H1 (cell line): Measurements from ENCODE around the gene MEDAG. TPM values are rescaled to one million over a fixed set of nuclear protein-coding genes. Genes with fewer than 3 reads are reported as not detected.

Source experiments
- CTCF ChIA-PET: fragments of 300-600 bp; sonication (Branson Sonifier 250); formaldehyde crosslinking; loops from one replicate; lab custom pipeline; 2021; ENCODE audit not compliant: partially characterized antibody; lab: Charles Lee
- POLR2A ChIA-PET: fragments of 300-600 bp; sonication (Branson Sonifier 250); formaldehyde crosslinking; loops from one replicate; lab custom pipeline; 2021; ENCODE audit warnings: inconsistent platforms; ENCODE audit not compliant: partially characterized antibody; lab: Charles Lee
- DNase-seq, 2 experiments: peaks; one replicate each; pipeline versions ENCODE4 v3.0.0 to v3.0.0-alpha.2; 2010 to 2022; ENCODE audit warnings: low spot score in 2 of 2, low read depth in 1 of 2, mixed read lengths in 1 of 2
- FAIRE-seq: peaks from 2 replicates; lab custom pipeline; 2011; peaks lifted over from hg19 to GRCh38; lab: Jason Lieb, UNC
- H2AFZ ChIP-seq: 2 replicates; pipeline ENCODE4 v1.8.1; 2012; ENCODE audit warnings: low read length, inconsistent platforms
- H2AK5ac ChIP-seq: 2 replicates; pipeline ENCODE4 v1.6.1; 2013; ENCODE audit warnings: low read depth, low read length
- H2BK120ac ChIP-seq: replicated peaks from 2 replicates; pipeline ENCODE3; 2013; ENCODE audit warnings: low read depth, low read length, inconsistent platforms
- H2BK12ac ChIP-seq: 2 replicates; pipeline ENCODE4 v1.6.1; 2013; ENCODE audit warnings: low read depth, low read length
- H2BK15ac ChIP-seq: 2 replicates; pipeline ENCODE4 v1.6.1; 2013; ENCODE audit warnings: low read length
- H2BK20ac ChIP-seq: 2 replicates; pipeline ENCODE4 v1.6.1; 2013; ENCODE audit warnings: low read length
- H2BK5ac ChIP-seq: 2 replicates; pipeline ENCODE4 v1.6.1; 2013; ENCODE audit warnings: low read depth, low read length
- H3K14ac ChIP-seq: 2 replicates; pipeline ENCODE4 v1.6.1; 2013; ENCODE audit warnings: inconsistent platforms; ENCODE audit not compliant: insufficient read length
- H3K18ac ChIP-seq: 2 replicates; pipeline ENCODE4 v1.6.1; 2013; ENCODE audit warnings: low read length; ENCODE audit errors: extremely low read depth
- H3K23ac ChIP-seq: 2 replicates; pipeline ENCODE4 v1.6.1; 2013; ENCODE audit warnings: inconsistent platforms; ENCODE audit not compliant: insufficient read length
- H3K23me2 ChIP-seq: 2 replicates; pipeline ENCODE4 v1.6.1; 2013; ENCODE audit warnings: low read depth, low read length
- H3K27ac ChIP-seq: 2 replicates; pipeline ENCODE4 v1.6.1; 2011; ENCODE audit warnings: low read depth, low read length, inconsistent platforms
- H3K27me3 ChIP-seq, 4 experiments: replicated peaks in 1 of 4; 1 replicate in 1 of 4; 2 replicates in 3 of 4; pipeline versions ENCODE4 v1.6.1 to v1.8.1; 2011 to 2013; ENCODE audit warnings: low read length in 3 of 4, mild to moderate bottlenecking in 3 of 4, inconsistent platforms in 2 of 4, mixed read lengths in 2 of 4, moderate library complexity in 1 of 4; ENCODE audit not compliant: control insufficient read depth in 3 of 4, insufficient read depth in 3 of 4; ENCODE audit errors: extremely low read depth in 1 of 4
- H3K36me3 ChIP-seq, 4 experiments: 2 replicates each; pipeline versions ENCODE4 v1.6.1 to v1.8.1; 2011 to 2013; ENCODE audit warnings: mild to moderate bottlenecking in 4 of 4, low read length in 3 of 4, moderate library complexity in 2 of 4, control low read depth in 1 of 4, inconsistent platforms in 1 of 4; ENCODE audit not compliant: insufficient read depth in 4 of 4, control insufficient read depth in 2 of 4
- H3K4ac ChIP-seq: replicated peaks from 2 replicates; pipeline ENCODE3; 2013; ENCODE audit warnings: low read length, low read depth, mixed read lengths, inconsistent platforms; ENCODE audit not compliant: insufficient read length
- H3K4me1 ChIP-seq, 4 experiments: replicated peaks in 1 of 4; 1 replicate in 1 of 4; 2 replicates in 3 of 4; pipeline versions ENCODE4 v1.6.1 to v1.8.1; 2011 to 2013; ENCODE audit warnings: low read length in 3 of 4, inconsistent platforms in 2 of 4, mixed read lengths in 1 of 4; ENCODE audit not compliant: insufficient read depth in 4 of 4, control insufficient read depth in 3 of 4
- H3K4me2 ChIP-seq, 2 experiments: 2 replicates each; pipeline versions ENCODE4 v1.6.1 to v1.8.1; 2011 to 2013; ENCODE audit warnings: low read depth in 2 of 2, low read length in 2 of 2, control low read depth in 1 of 2, inconsistent platforms in 1 of 2, mild to moderate bottlenecking in 1 of 2; ENCODE audit not compliant: insufficient read depth in 1 of 2
- H3K4me3 ChIP-seq, 4 experiments: fragments of 200-600, 300-600 bp in 1 of 4; sonication (generic), shearing (Covaris generic), sonication (Bioruptor Twin) in 1 of 4; 2 replicates each; pipeline versions ENCODE4 v1.5.1 to v1.8.1; 2011 to 2016; ENCODE audit warnings: low read length in 4 of 4, low read depth in 3 of 4, control low read depth in 2 of 4, inconsistent platforms in 2 of 4, mild to moderate bottlenecking in 2 of 4, mixed read lengths in 1 of 4, moderate library complexity in 1 of 4; ENCODE audit not compliant: insufficient read depth in 2 of 4; ENCODE audit errors: extremely low read depth in 1 of 4
- H3K56ac ChIP-seq: replicated peaks from 2 replicates; pipeline ENCODE3; 2013; ENCODE audit warnings: low read depth, mild to moderate bottlenecking, mixed read lengths, low read length, inconsistent platforms; ENCODE audit not compliant: insufficient read length
- H3K79me1 ChIP-seq: 2 replicates; pipeline ENCODE4 v1.6.1; 2013; ENCODE audit warnings: low read depth, low read length, control low read depth
- H3K79me2 ChIP-seq, 2 experiments: 2 replicates each; pipeline versions ENCODE4 v1.6.1 to v1.8.1; 2012 to 2013; ENCODE audit warnings: low read length in 2 of 2, mild to moderate bottlenecking in 2 of 2, inconsistent platforms in 1 of 2; ENCODE audit not compliant: insufficient read depth in 2 of 2, control insufficient read depth in 1 of 2
- H3K9ac ChIP-seq, 4 experiments: replicated peaks in 1 of 4; 1 replicate in 1 of 4; 2 replicates in 3 of 4; pipeline versions ENCODE4 v1.6.1 to v1.8.1; 2011 to 2013; ENCODE audit warnings: low read depth in 3 of 4, low read length in 3 of 4, control low read depth in 2 of 4, mild to moderate bottlenecking in 2 of 4, moderate library complexity in 2 of 4, inconsistent platforms in 1 of 4; ENCODE audit errors: extremely low read depth in 1 of 4
- H3K9me3 ChIP-seq, 2 experiments: 2 replicates each; pipeline versions ENCODE4 v1.6.1 to v1.8.1; 2012 to 2013; ENCODE audit warnings: mild to moderate bottlenecking in 2 of 2, moderate library complexity in 2 of 2, control low read depth in 1 of 2, inconsistent platforms in 1 of 2, low read depth in 1 of 2, low read length in 1 of 2, mixed read lengths in 1 of 2; ENCODE audit not compliant: insufficient read depth in 2 of 2
- H4K20me1 ChIP-seq, 2 experiments: replicated peaks in 1 of 2; 2 replicates each; pipeline versions ENCODE3 to v1.8.1; 2011 to 2013; ENCODE audit warnings: inconsistent platforms in 2 of 2, low read length in 2 of 2, mild to moderate bottlenecking in 1 of 2; ENCODE audit not compliant: insufficient read depth in 2 of 2, control insufficient read depth in 1 of 2
- H4K5ac ChIP-seq: 2 replicates; pipeline ENCODE4 v1.6.1; 2013; ENCODE audit warnings: low read length, low read depth, mixed read lengths, inconsistent platforms; ENCODE audit not compliant: insufficient read length
- H4K8ac ChIP-seq: 2 replicates; pipeline ENCODE4 v1.8.0; 2013; ENCODE audit warnings: mild to moderate bottlenecking, moderate library complexity, low read length, inconsistent platforms; ENCODE audit not compliant: insufficient read depth; ENCODE audit errors: extremely low read depth
- H4K91ac ChIP-seq: replicated peaks from 2 replicates; pipeline ENCODE3; 2013; ENCODE audit warnings: low read length, mixed read lengths, inconsistent platforms; ENCODE audit not compliant: insufficient read length
- CTBP2 ChIP-seq: IDR thresholded peaks from 2 replicates; pipeline ENCODE4 v1.7.0; 2011; ENCODE audit warnings: borderline replicate concordance, mild to moderate bottlenecking, moderate library complexity, mixed read lengths, low read length; ENCODE audit not compliant: insufficient read depth, insufficient read length
- JUND ChIP-seq: IDR thresholded peaks from 2 replicates; pipeline ENCODE4 v1.6.1; 2011; ENCODE audit warnings: mild to moderate bottlenecking, improper control_type of control experiment, low read length
- KDM4A ChIP-seq: IDR thresholded peaks from one replicate; pipeline ENCODE4 v1.7.1; 2012; ENCODE audit warnings: low read depth, mild to moderate bottlenecking, moderate library complexity, low read length, inconsistent platforms; ENCODE audit not compliant: severe bottlenecking
- SIN3A ChIP-seq, 2 experiments: IDR thresholded peaks in 1 of 2; conservative IDR thresholded peaks in 1 of 2; 2 replicates each; pipeline ENCODE4 v1.6.1; 2011 to 2012; ENCODE audit warnings: low read length in 2 of 2, improper control_type of control experiment in 1 of 2, low read depth in 1 of 2, mild to moderate bottlenecking in 1 of 2
- SP2 ChIP-seq: IDR thresholded peaks from 2 replicates; pipeline ENCODE4 v1.6.1; 2012; ENCODE audit warnings: mild to moderate bottlenecking, low read length, inconsistent platforms
- SP4 ChIP-seq: IDR thresholded peaks from 2 replicates; pipeline ENCODE4 v1.6.1; 2012; ENCODE audit warnings: low read length, inconsistent platforms
- TEAD4 ChIP-seq: IDR thresholded peaks from 2 replicates; pipeline ENCODE4 v1.6.1; 2012; ENCODE audit warnings: low read depth, low read length, inconsistent platforms, mixed read lengths
- WGBS, 2 experiments: shearing (Covaris generic) in 1 of 2; methylation state at CpG; one replicate each; pipeline versions ENCODE4 v1.1.6 to v1.1.7; 2013 to 2015; ENCODE audit warnings: low lambda C conversion rate in 2 of 2, mixed read lengths in 2 of 2, inconsistent platforms in 1 of 2, low coverage in 1 of 2, missing lambda C conversion rate in 1 of 2; ENCODE audit not compliant: insufficient replicate concordance in 2 of 2, insufficient coverage in 1 of 2, insufficient read length in 1 of 2; ENCODE audit errors: extremely low coverage in 1 of 2, missing lambda C conversion rate in 1 of 2; 5-methylcytosine and 5-hydroxymethylcytosine counted together
- polyA plus RNA-seq, 7 experiments: library from polyadenylated mRNA; depleted of rRNA in 3 of 7; stranded (reverse) in 5 of 7; unstranded in 2 of 7; fragments of >200 nt in 5 of 7; fragments of 200-250 nt in 2 of 7; gene quantifications; 1 replicate in 5 of 7; 2 replicates in 1 of 7; 4 replicates in 1 of 7; pipeline versions ENCODE4 v1.2.1 to v1.2.3, GENCODE V29; 2011 to 2013; ENCODE audit warnings: missing spikeins in 2 of 7, mixed read lengths in 2 of 7
- total RNA-seq: library from RNA; stranded (reverse); fragmentation: NEBNext Ultra II Directional; extraction: Animal tissue kit (Norgen Biotek cat#: 25700); gene quantifications from 2 replicates; pipeline ENCODE4 v1.2.1, GENCODE V29; 2021

The MEDAG gene
- total and polyA plus RNA-seq, 2 of the 8 experiments (the other 6 are each of a cell fraction or from before 2014, with no cell fraction given), result 2.1 to 3.1 TPM

- Histone ChIP-seq H2AFZ (no peak overlapping the region), H2BK20ac (no peak overlapping the region), H4K8ac (no peak overlapping the region), H3K4me1 (no peaks in the 10 kb centered on the region), H3K79me1 (no peaks in the 10 kb centered on the region), H3K9ac (no peak overlapping the region), H2BK120ac (no peak overlapping the region), H3K4ac (no peak overlapping the region), H3K27me3 (peaks cover 0 to 14% (median 1%) of the 10 kb centered on the region in 4 experiments; a peak in 3 of 7 replicates), H3K14ac (no peak overlapping the region), H4K91ac (peak overlapping the region; percentile 46), H3K79me2 (no peaks in the 10 kb centered on the region), H3K18ac (no peak overlapping the region), H3K36me3 (no peaks in the 10 kb centered on the region), H4K20me1 (no peaks in the 10 kb centered on the region), H2BK12ac (no peak overlapping the region), H4K5ac (no peak overlapping the region), H3K23me2 (peaks cover 12% of the 10 kb centered on the region), H2BK15ac (no peak overlapping the region), H3K27ac (no peak overlapping the region), H3K56ac (no peak overlapping the region), H3K4me2 (peak overlapping the region in 1 of 2 experiments; percentile 83; a peak in 2 of 4 replicates), H3K9me3 (no peaks in the 10 kb centered on the region), H2AK5ac (no peak overlapping the region), H2BK5ac (no peak overlapping the region), H3K4me3 (no peak overlapping the region), H3K23ac (no peak overlapping the region)
- 84% methylated on average over 10 of the region's 10 CpGs; no CpG with 5 or more reads in 1 of the 2 experiments for WGBS, 2 experiments
- no peak for FAIRE-seq
- CTCF ChIA-PET, result interaction anchor here (0.6 to 2.8 kb wide), 12 partner anchors 13 to 199 kb away, joined by 3 to 17 read pairs (median 4); no protein-coding TSS in a partner anchor
- no peak for DNase-seq
- POLR2A ChIA-PET, result interaction anchor here (1.0 to 1.1 kb wide), 2 partner anchors 23 to 44 kb away, joined by 3 to 4 read pairs; no protein-coding TSS in a partner anchor
- no peak for TF ChIP-seq SP2
- no peak for TF ChIP-seq CTBP2
- TF ChIP-seq SP4, result no peak
- TF ChIP-seq TEAD4, result no peak
- no peak for TF ChIP-seq JUND
- no peak for TF ChIP-seq KDM4A
- no peak for TF ChIP-seq SIN3A (conservative IDR thresholded peaks at IDR 0.05 in 1 of 2, IDR thresholded peaks at IDR 0.05 in 1 of 2; ENCODE audit: low read depth in 1 of 2, low read length in 2 of 2)
Observed at GRCh38 chr13:30907121-30907861, 1.2 kb downstream of the MEDAG start.
